K562 (cell line): ENCODE results near the gene USP17L27. TPM values are rescaled to one million over a fixed set of nuclear protein-coding genes. Genes with fewer than 3 reads are reported as not detected.
"Not testable (repeated sequence)": the region's sequence is repeated elsewhere in the genome, so short reads cannot be mapped to it uniquely, and the experiment has no call there.

Experiments used
- ATAC-seq: fragments of 200-7000 bp; cut with Tn5 transposase; 3 replicates; pipeline ENCODE4 v1.9.1; 2020; ENCODE audit warnings: moderate library complexity
- Bru-seq: library from RNA; stranded (reverse); fragments of 400-500 nt; gene quantifications from one replicate; lab custom pipeline; 2021; lab: Mats Ljungman, UMichigan
- BruChase-seq, 2 experiments: library from RNA; stranded (reverse); fragments of 400-500 nt; gene quantifications; one replicate each; lab custom pipeline; 2021; lab: Mats Ljungman, UMichigan
- BruUV-seq: library from RNA; stranded (reverse); fragments of 400-500 nt; replicated peaks from 2 replicates; lab custom pipeline; 2021; lab: Mats Ljungman, UMichigan
- CTCF ChIA-PET: fragments of 300-600 bp; formaldehyde crosslinking; extraction: SDS; loops from one replicate; lab custom pipeline; 2021; ENCODE audit warnings: low intra/inter-chr PET ratio; lab: Yijun Ruan, JAX
- POLR2A ChIA-PET: fragments of 300-600, 350-650 bp; sonication (Branson Sonifier 250); formaldehyde crosslinking; extraction: SDS; loops from one replicate; lab custom pipeline; 2021; ENCODE audit warnings: antibody characterized with exemption, inconsistent platforms; lab: Yijun Ruan, JAX
- DNase-seq, 4 experiments: peaks; one replicate each; pipeline versions ENCODE4 v3.0.0 to v3.0.0-alpha.2; 2011 to 2018; ENCODE audit warnings: low spot score in 3 of 4, mixed read lengths in 3 of 4; ENCODE audit errors: extremely low read depth in 1 of 4
- FAIRE-seq: peaks from 2 replicates; lab custom pipeline; 2011; peaks lifted over from hg19 to GRCh38; lab: Jason Lieb, UNC
- H2AFZ ChIP-seq: 2 replicates; pipeline ENCODE4 v1.6.0; 2011; ENCODE audit warnings: low read depth, low read length, control low read depth, inconsistent platforms
- H3K27ac ChIP-seq: fragments of 200-600 bp; 3 replicates; pipeline ENCODE4 v1.8.0; 2011; ENCODE audit warnings: low read depth, mild to moderate bottlenecking, control low read depth, inconsistent platforms, low read length, moderate library complexity, mixed read lengths; ENCODE audit errors: extremely low read depth
- H3K27me3 ChIP-seq, 2 experiments: fragments of 300-600 bp in 1 of 2; 2 replicates in 1 of 2; 3 replicates in 1 of 2; pipeline versions ENCODE4 v1.6.0 to v1.8.0; 2011; ENCODE audit warnings: inconsistent platforms in 2 of 2, low read length in 2 of 2, mild to moderate bottlenecking in 1 of 2, mixed read lengths in 1 of 2, moderate library complexity in 1 of 2; ENCODE audit not compliant: control insufficient read depth in 2 of 2, insufficient read depth in 2 of 2
- H3K36me3 ChIP-seq: fragments of 300-600 bp; 3 replicates; pipeline ENCODE4 v1.8.0; 2011; ENCODE audit warnings: mild to moderate bottlenecking, low read length, inconsistent platforms; ENCODE audit not compliant: control insufficient read depth, insufficient read depth
- H3K4me1 ChIP-seq, 2 experiments: fragments of 200-600 bp in 1 of 2; replicated peaks in 1 of 2; 2 replicates in 1 of 2; 3 replicates in 1 of 2; pipeline versions ENCODE4 v1.5.1 to v1.8.0; 2011; ENCODE audit warnings: inconsistent platforms in 2 of 2, low read length in 2 of 2, mild to moderate bottlenecking in 1 of 2, mixed read lengths in 1 of 2, moderate library complexity in 1 of 2; ENCODE audit not compliant: control insufficient read depth in 2 of 2, insufficient read depth in 2 of 2
- H3K4me2 ChIP-seq: 2 replicates; pipeline ENCODE4 v1.6.1; 2011; ENCODE audit warnings: low read length, control low read depth, inconsistent platforms, mixed read lengths; ENCODE audit not compliant: insufficient read depth
- H3K4me3 ChIP-seq: fragments of 200-600 bp; sonication (generic), shearing (Covaris generic); 2 replicates; pipeline ENCODE4 v1.5.1; 2016; ENCODE audit warnings: control low read depth, inconsistent platforms
- H3K79me2 ChIP-seq: fragments of 200-600 bp; 3 replicates; pipeline ENCODE4 v1.8.0; 2011; ENCODE audit warnings: low read length, inconsistent platforms; ENCODE audit not compliant: control insufficient read depth, insufficient read depth
- H3K9ac ChIP-seq, 2 experiments: 2 replicates each; pipeline versions ENCODE4 v1.6.0 to v1.6.1; 2011; ENCODE audit warnings: low read depth in 2 of 2, low read length in 2 of 2, control low read depth in 1 of 2, inconsistent platforms in 1 of 2, mild to moderate bottlenecking in 1 of 2, mixed read lengths in 1 of 2; ENCODE audit not compliant: insufficient read depth in 1 of 2
- H3K9me1 ChIP-seq: one replicate; pipeline ENCODE4 v1.6.0; 2011; ENCODE audit warnings: inconsistent platforms, mild to moderate bottlenecking, low read length, moderate library complexity; ENCODE audit not compliant: control insufficient read depth, insufficient read depth
- H3K9me3 ChIP-seq: replicated peaks from 2 replicates; pipeline ENCODE4 v1.5.1; 2011; ENCODE audit warnings: low read depth, low read length, inconsistent platforms; ENCODE audit not compliant: control insufficient read depth, insufficient read depth
- H4K20me1 ChIP-seq: replicated peaks from 2 replicates; pipeline ENCODE4 v1.6.1; 2011; ENCODE audit warnings: low read length, inconsistent platforms, mixed read lengths; ENCODE audit not compliant: control insufficient read depth, insufficient read depth
- WGBS: fragments of 100-300 bp; shearing (Covaris generic); methylation state at CpG from one replicate; pipeline ENCODE4 v1.1.6; 2016; ENCODE audit warnings: low coverage, mixed read lengths; ENCODE audit not compliant: insufficient coverage; ENCODE audit errors: missing lambda C conversion rate; 5-methylcytosine and 5-hydroxymethylcytosine counted together
- in situ Hi-C: fragments of 300-500 bp; cut with MboI; formaldehyde crosslinking; loops from 4 replicates; pipeline ENCODE4 v1.15.0; 2018; ENCODE audit warnings: inconsistent platforms, mixed read lengths
- intact Hi-C: fragments of 100-400 bp; cut with micrococcal nuclease; formaldehyde crosslinking; loops from 2 replicates; pipeline ENCODE4 v1.14.2; 2022
- long read RNA-seq, 3 experiments: library from polyadenylated mRNA in 2 of 3; library from RNA in 1 of 3; unstranded in 2 of 3; stranded (forward) in 1 of 3; transcript quantifications; one replicate each; pipeline ENCODE4 v2.0.0, GENCODE V29; 2019 to 2022
- polyA minus RNA-seq, 3 experiments: library from RNA; depleted of rRNA, polyadenylated mRNA; stranded (reverse); fragments of >200 nt; gene quantifications; 2 replicates each; pipeline ENCODE4 v1.2.3, GENCODE V29; 2011
- polyA plus RNA-seq, 8 experiments: library from polyadenylated mRNA; depleted of rRNA in 4 of 8; stranded (reverse) in 5 of 8; unstranded in 3 of 8; fragments of >200 nt; fragmentation: Nextera tagmentation in 2 of 8; fragmentation: Illumina TruSeq in 1 of 8; extraction: Ambion mirVana in 2 of 8; extraction: Trizol in 1 of 8; gene quantifications; 2 replicates each; pipeline versions ENCODE4 v1.2.1 to v1.2.3, GENCODE V29; 2011 to 2014; ENCODE audit warnings: inconsistent platforms in 1 of 8, missing spikeins in 1 of 8
- total RNA-seq, 7 experiments: library from RNA; depleted of rRNA in 6 of 7; stranded (reverse); fragments of >200 nt in 6 of 7; fragmentation: Illumina TruSeq in 2 of 7; extraction: Trizol in 2 of 7; gene quantifications; 2 replicates each; pipeline versions ENCODE4 v1.2.1 to v1.2.3, GENCODE V29; 2011 to 2021; ENCODE audit warnings: low replicate concordance in 1 of 7

The USP17L27 gene
- not detected in 2 replicates for total RNA-seq (2011; cell fraction: chromatin; rRNA removed; ENCODE audit: low replicate concordance)
- total RNA-seq (2011; cell fraction: nucleolus; rRNA removed): not detected in 2 replicates
- not detected in 2 replicates for total RNA-seq (2011; cell fraction: nucleoplasm; rRNA removed)
- total RNA-seq (2014; rRNA removed) (not detected in 2 replicates), total RNA-seq (2014; rRNA removed; fragmentation: Illumina TruSeq; extraction: Trizol) (not detected in 2 replicates), total RNA-seq (2015; rRNA removed; fragmentation: Illumina TruSeq; extraction: Trizol) (not detected in 2 replicates), total RNA-seq (2021) (not detected in 2 replicates), polyA plus RNA-seq (2011; rRNA removed) (not detected in 2 replicates), polyA plus RNA-seq (2014; fragmentation: Illumina TruSeq; extraction: Trizol) (not detected in 2 replicates), polyA plus RNA-seq (2014; fragmentation: Nextera tagmentation; extraction: Ambion mirVana) (not detected), polyA plus RNA-seq (2014; rRNA removed) (not detected in 2 replicates), polyA minus RNA-seq (2011; rRNA and poly(A)+ RNA removed) (not detected in 2 replicates), Bru-seq, nascent RNA (not detected), BruChase-seq, experiment 1, labeled RNA remaining after a 2-hour chase (not detected), BruChase-seq, experiment 2, labeled RNA remaining after a 6-hour chase (not detected)
- not detected in 2 replicates for polyA plus RNA-seq (2011; cell fraction: cytosol; rRNA removed)
- not detected in 2 replicates for polyA plus RNA-seq (2011; cell fraction: nucleus; rRNA removed)
- polyA plus RNA-seq (2012): not detected in 2 replicates
- polyA minus RNA-seq (2011; cell fraction: cytosol; rRNA and poly(A)+ RNA removed): not detected in 2 replicates
- not detected in 2 replicates for polyA minus RNA-seq (2011; cell fraction: nucleus; rRNA and poly(A)+ RNA removed)
- long read RNA-seq, experiment 1: 0 reads
- long read RNA-seq, experiment 2: 0 reads
- long read RNA-seq, experiment 3: 0 reads

DNA sequence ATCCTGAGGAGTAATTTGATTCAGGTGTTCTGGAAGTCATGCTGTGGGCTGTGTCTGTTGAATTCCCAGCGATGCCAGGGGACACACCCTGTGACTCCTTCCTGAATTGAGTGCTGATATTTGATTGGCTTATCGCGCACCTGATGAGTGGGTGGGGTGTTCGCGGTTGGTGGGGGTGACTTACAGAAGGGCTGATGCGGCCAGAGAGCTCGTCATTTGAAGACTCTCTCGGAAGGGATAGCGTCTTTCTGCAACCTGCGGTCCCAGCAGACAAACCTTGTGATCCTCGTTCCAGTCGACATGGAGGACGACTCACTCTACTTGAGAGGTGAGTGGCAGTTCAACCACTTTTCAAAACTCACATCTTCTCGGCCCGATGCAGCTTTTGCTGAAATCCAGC lies at the start of gene USP17L27:
Gene USP17L27 (plus strand): TSS at position 301 of the 400 bp plus-strand sequence. CDS start 0 bp downstream, at position 301.
- DNase-seq, ATAC-seq, H3K9ac ChIP-seq, H3K79me2 ChIP-seq, CTCF ChIA-PET, intact Hi-C loops, H3K27me3 ChIP-seq, H2AFZ ChIP-seq, H3K36me3 ChIP-seq, FAIRE-seq, H3K4me1 ChIP-seq, H3K4me2 ChIP-seq, H3K9me1 ChIP-seq, H3K27ac ChIP-seq, POLR2A ChIA-PET, H3K9me3 ChIP-seq, BruUV-seq, H3K4me3 ChIP-seq, H4K20me1 ChIP-seq: not testable (repeated sequence)
- whole genome bisulfite sequencing: no CpG with 5 or more reads among the region's 15 CpGs
- in situ Hi-C loops: loop anchor here (25.0 kb wide), 1 partner anchor 357 kb away; no protein-coding TSS in a partner anchor

- BruUV-seq, H3K9me1 ChIP-seq, POLR2A ChIA-PET, H3K9ac ChIP-seq, ATAC-seq, H3K27ac ChIP-seq, H3K27me3 ChIP-seq, H3K4me3 ChIP-seq, CTCF ChIA-PET, H3K4me1 ChIP-seq, H3K4me2 ChIP-seq, FAIRE-seq, H3K36me3 ChIP-seq, intact Hi-C loops, H2AFZ ChIP-seq, H4K20me1 ChIP-seq, H3K79me2 ChIP-seq, H3K9me3 ChIP-seq, DNase-seq: not testable (repeated sequence)
- 0% methylated on average over 1 of the region's 13 CpGs for WGBS
- in situ Hi-C loops: loop anchor here (10.0 kb wide), 1 partner anchor 61 kb away; no protein-coding TSS in a partner anchor
These were observed 19.8 kb upstream of the USP17L27 start for GRCh38 chr4:9324191-9324590.

GRCh38 chr4:9324865-9325264 lies 19.1 kb upstream of the USP17L27 start, which contains the start of gene USP17L24:
Gene USP17L24, plus strand, starts transcription at chr4:9325165. Its CDS starts 0 bp downstream, at chr4:9325165.
- in situ Hi-C loops: loop anchor here (10.0 to 25.0 kb wide), 2 partner anchors 60 to 338 kb away; no protein-coding TSS in a partner anchor
- ATAC-seq, H3K36me3 ChIP-seq, H3K27ac ChIP-seq, CTCF ChIA-PET, H3K9ac ChIP-seq, H2AFZ ChIP-seq, H3K4me2 ChIP-seq, H3K9me3 ChIP-seq, H3K4me1 ChIP-seq, H4K20me1 ChIP-seq, POLR2A ChIA-PET, BruUV-seq, H3K79me2 ChIP-seq, intact Hi-C loops, FAIRE-seq, DNase-seq, H3K4me3 ChIP-seq, H3K9me1 ChIP-seq, H3K27me3 ChIP-seq: not testable (repeated sequence)
- no CpG with 5 or more reads among the region's 15 CpGs for WGBS
